CD14-positive monocyte (primary cell): ENCODE results near the gene NKAIN2. TPM values are rescaled to one million over a fixed set of nuclear protein-coding genes. Genes with fewer than 3 reads are reported as not detected.

Experiments used
- DNase-seq, 3 donors: peaks; one replicate each; pipeline ENCODE4 v3.0.0-alpha.2; 2011 to 2022
- H2AFZ ChIP-seq: 2 replicates; pipeline ENCODE4 v1.6.0; 2012; ENCODE audit warnings: mild to moderate bottlenecking, low read depth, low read length, inconsistent platforms; ENCODE audit not compliant: insufficient read depth, poor library complexity, severe bottlenecking
- H3K27ac ChIP-seq, 2 donors: 1 replicate in 1 of 2; 2 replicates in 1 of 2; pipeline ENCODE4 v1.5.1; 2012 to 2013; ENCODE audit warnings: low read length in 2 of 2, control low read depth in 1 of 2, inconsistent platforms in 1 of 2, low read depth in 1 of 2, mild to moderate bottlenecking in 1 of 2
- H3K27me3 ChIP-seq, 2 donors: one replicate each; pipeline versions ENCODE4 v1.6.0 to v1.6.1; 2011 to 2013; ENCODE audit warnings: low read length in 2 of 2; ENCODE audit not compliant: control insufficient read depth in 2 of 2, insufficient read depth in 2 of 2
- H3K36me3 ChIP-seq, 2 donors: replicated peaks in 1 of 2; 1 replicate in 1 of 2; 2 replicates in 1 of 2; pipeline versions ENCODE4 v1.5.1 to v1.6.1; 2012 to 2013; ENCODE audit warnings: low read length in 2 of 2, control low read depth in 1 of 2, inconsistent platforms in 1 of 2, mild to moderate bottlenecking in 1 of 2; ENCODE audit not compliant: insufficient read depth in 2 of 2, control insufficient read depth in 1 of 2
- H3K4me1 ChIP-seq, 2 donors: 1 replicate in 1 of 2; 2 replicates in 1 of 2; pipeline versions ENCODE4 v1.5.1 to v1.6.1; 2012 to 2013; ENCODE audit warnings: low read length in 2 of 2, control low read depth in 1 of 2, inconsistent platforms in 1 of 2, mild to moderate bottlenecking in 1 of 2, moderate library complexity in 1 of 2; ENCODE audit not compliant: insufficient read depth in 2 of 2, control insufficient read depth in 1 of 2
- H3K4me2 ChIP-seq: replicated peaks from 2 replicates; pipeline ENCODE3; 2012; ENCODE audit warnings: low read length, moderate library complexity, mild to moderate bottlenecking; ENCODE audit not compliant: poor library complexity, severe bottlenecking; ENCODE audit errors: extremely low read depth
- H3K4me3 ChIP-seq, 3 experiments: fragments of 200-600 bp in 1 of 3; sonication (generic) in 1 of 3; replicated peaks in 1 of 3; 1 replicate in 2 of 3; 2 replicates in 1 of 3; pipeline ENCODE4 v1.5.1; 2011 to 2013; ENCODE audit warnings: low read length in 3 of 3, mild to moderate bottlenecking in 3 of 3, control low read depth in 2 of 3, low read depth in 2 of 3, inconsistent platforms in 1 of 3, moderate library complexity in 1 of 3
- H3K79me2 ChIP-seq: 2 replicates; pipeline ENCODE4 v1.6.0; 2012; ENCODE audit warnings: mild to moderate bottlenecking, control low read depth, inconsistent platforms, low read length, moderate library complexity; ENCODE audit not compliant: insufficient read depth
- H3K9ac ChIP-seq: 2 replicates; pipeline ENCODE4 v1.6.0; 2017; ENCODE audit warnings: low read length, mild to moderate bottlenecking; ENCODE audit not compliant: insufficient read depth, poor library complexity, severe bottlenecking
- H3K9me3 ChIP-seq, 2 donors: replicated peaks in 1 of 2; 1 replicate in 1 of 2; 2 replicates in 1 of 2; pipeline versions ENCODE4 v1.5.1 to v1.6.1; 2012 to 2013; ENCODE audit warnings: low read length in 2 of 2, control low read depth in 1 of 2; ENCODE audit not compliant: control insufficient read depth in 1 of 2, insufficient read depth in 1 of 2
- H4K20me1 ChIP-seq: 2 replicates; pipeline ENCODE4 v1.6.0; 2012; ENCODE audit warnings: mild to moderate bottlenecking, low read length, control low read depth, moderate library complexity; ENCODE audit not compliant: insufficient read depth
- H3K27ac Mint-ChIP-seq, 7 donors: one replicate each; pipeline ENCODE4 v1.8.0; 2020; ENCODE audit warnings: mild to moderate bottlenecking in 7 of 7, mixed read lengths in 7 of 7, moderate library complexity in 6 of 7, inconsistent platforms in 2 of 7
- H3K27me3 Mint-ChIP-seq, 3 donors: one replicate each; pipeline ENCODE4 v1.8.0; 2021 to 2022; ENCODE audit warnings: low read depth in 3 of 3, mild to moderate bottlenecking in 3 of 3, mixed read lengths in 3 of 3, moderate library complexity in 3 of 3, inconsistent platforms in 1 of 3
- H3K36me3 Mint-ChIP-seq, 2 donors: one replicate each; pipeline ENCODE4 v1.8.0; 2020; ENCODE audit warnings: mixed read lengths in 2 of 2, inconsistent platforms in 1 of 2, mild to moderate bottlenecking in 1 of 2
- H3K4me1 Mint-ChIP-seq: one replicate; pipeline ENCODE4 v1.8.0; 2020; ENCODE audit warnings: mild to moderate bottlenecking, mixed read lengths
- H3K4me3 Mint-ChIP-seq, 2 donors: one replicate each; pipeline ENCODE4 v1.8.0; 2020; ENCODE audit warnings: mild to moderate bottlenecking in 2 of 2, mixed read lengths in 2 of 2, moderate library complexity in 1 of 2
- H3K9me3 Mint-ChIP-seq, 7 donors: one replicate each; pipeline ENCODE4 v1.8.0; 2020 to 2022; ENCODE audit warnings: mixed read lengths in 7 of 7, mild to moderate bottlenecking in 6 of 7, moderate library complexity in 6 of 7, inconsistent platforms in 2 of 7
- CTCF ChIP-seq: fragments of 200-600 bp; IDR thresholded peaks from one replicate; pipeline ENCODE4 v1.8.0; 2022; ENCODE audit warnings: antibody characterized with exemption, mild to moderate bottlenecking
- WGBS: methylation state at CpG from one replicate; pipeline ENCODE4 v1.1.5; 2013; ENCODE audit warnings: missing lambda C conversion rate; ENCODE audit not compliant: insufficient coverage; 5-methylcytosine and 5-hydroxymethylcytosine counted together
- intact Hi-C, 2 donors: fragments of 100-400 bp; cut with micrococcal nuclease; formaldehyde crosslinking; loops; one replicate each; pipeline versions ENCODE4 v1.15.0 to v1.15.1; 2023
- polyA plus RNA-seq, 3 donors: library from polyadenylated mRNA; depleted of rRNA in 1 of 3; unstranded in 2 of 3; stranded (reverse) in 1 of 3; fragments of 300-500 nt in 2 of 3; fragments of >200 nt in 1 of 3; fragmentation: Illumina TruSeq in 2 of 3; gene quantifications; 1 replicate in 2 of 3; 2 replicates in 1 of 3; pipeline ENCODE4 v1.2.3, GENCODE V29; 2012 to 2021

Gene NKAIN2
- polyA plus RNA-seq, 3 donors, result not detected

DNA sequence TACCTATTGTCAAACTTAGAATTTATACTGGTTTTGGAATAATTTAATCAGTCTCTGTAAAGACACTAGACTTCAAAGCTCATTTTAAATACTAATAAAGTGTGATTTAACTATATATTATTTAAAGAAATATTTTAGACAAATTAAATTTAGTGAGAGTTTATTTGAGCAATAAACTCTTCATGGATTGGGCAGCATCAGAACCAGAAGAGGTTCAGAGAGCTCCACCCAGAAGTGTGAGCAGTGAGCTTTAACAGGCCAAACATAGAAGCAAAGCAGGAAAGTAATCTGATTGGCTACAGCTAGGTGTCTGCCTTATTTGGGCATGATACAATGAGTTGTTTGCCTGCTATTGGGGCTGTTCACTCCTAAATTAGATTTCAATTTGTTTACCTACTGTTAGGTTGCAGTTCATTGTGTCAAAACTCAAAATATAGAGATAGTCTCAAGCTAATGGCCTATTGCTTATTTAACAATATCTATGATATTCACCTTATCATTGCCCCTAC lies 803.5 kb downstream of the NKAIN2 start:
- no peak for TF ChIP-seq CTCF
- Histone ChIP-seq H3K27me3 (no peaks in the 10 kb centered on the region), H3K9me3 (no peaks in the 10 kb centered on the region), H4K20me1 (no peaks in the 10 kb centered on the region), H3K4me1 (no peaks in the 10 kb centered on the region), H3K4me2 (no peak overlapping the region), H3K36me3 (no peaks in the 10 kb centered on the region), H2AFZ (no peak overlapping the region), H3K79me2 (no peaks in the 10 kb centered on the region), H3K4me3 (no peak overlapping the region), H3K9ac (no peak overlapping the region), H3K27ac (no peak overlapping the region)
- H3K9me3 Mint-ChIP-seq, result peaks cover 0 to 3% (median 0%) of the 10 kb centered on the region in 7 donors
- H3K27ac Mint-ChIP-seq, result no peak overlapping the region
- no peaks in the 10 kb centered on the region for H3K36me3 Mint-ChIP-seq
- no peaks in the 10 kb centered on the region for H3K27me3 Mint-ChIP-seq
- no peaks in the 10 kb centered on the region for H3K4me1 Mint-ChIP-seq
- H3K4me3 Mint-ChIP-seq, result no peak overlapping the region
- intact Hi-C loops, result no loop called here
- DNase-seq, result no peak

- no CpG with 5 or more reads among the region's 2 CpGs for WGBS
- H3K79me2 ChIP-seq, result no peaks in the 10 kb centered on the region
- no peak overlapping the region for H3K4me2 ChIP-seq
- Mint-ChIP-seq H3K36me3 (no peaks in the 10 kb centered on the region), H3K4me1 (no peaks in the 10 kb centered on the region), H3K27ac (no peak overlapping the region), H3K27me3 (no peaks in the 10 kb centered on the region), H3K4me3 (no peak overlapping the region), H3K9me3 (peaks cover 0 to 7% (median 2%) of the 10 kb centered on the region in 7 donors)
- no peaks in the 10 kb centered on the region for H3K36me3 ChIP-seq
- intact Hi-C loops, result no loop called here
- H3K4me1 ChIP-seq, result no peaks in the 10 kb centered on the region
- H3K9ac ChIP-seq, result no peak overlapping the region
- no peaks in the 10 kb centered on the region for H3K27me3 ChIP-seq
- H3K4me3 ChIP-seq, result no peak overlapping the region
- H3K9me3 ChIP-seq, result no peaks in the 10 kb centered on the region
- no peak overlapping the region for H2AFZ ChIP-seq
- TF ChIP-seq CTCF, result no peak
- no peak for DNase-seq
- no peak overlapping the region for H3K27ac ChIP-seq
- no peaks in the 10 kb centered on the region for H4K20me1 ChIP-seq
These were observed 809.4 kb downstream of the NKAIN2 start for GRCh38 chr6:124613031-124613430.
